ENCODE measurements around the gene BAK1. TPM values are rescaled to one million over a fixed set of nuclear protein-coding genes. Genes with fewer than 3 reads are reported as not detected.

The BAK1 gene
- total and polyA plus RNA-seq, 12 donors = 12.6 to 37.6 (median 18.7) TPM

DNA sequence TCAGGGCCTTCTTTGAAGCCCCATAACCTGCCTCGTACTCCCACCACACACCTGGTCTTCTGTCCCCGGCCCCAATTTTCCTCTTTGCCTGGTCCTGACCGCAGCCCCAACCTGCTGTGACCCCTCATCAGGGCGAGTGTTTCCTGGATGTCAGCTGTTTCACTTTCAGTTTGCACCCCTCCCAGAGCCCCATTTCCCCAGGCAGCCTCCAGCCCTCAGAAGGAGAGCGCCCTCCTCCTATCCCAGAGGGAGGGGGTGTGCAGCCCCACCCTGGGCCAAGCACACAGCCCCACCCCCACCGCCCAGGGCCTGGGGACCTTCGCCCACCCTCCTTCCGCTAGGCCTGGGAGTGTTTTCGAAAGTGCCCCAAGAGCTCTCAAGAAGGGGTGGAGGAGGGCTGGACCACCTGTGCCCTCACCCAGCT lies 1.5 kb downstream of the BAK1 start:
- no peak for ATAC-seq
- no peaks in the 10 kb centered on the region for H3K9me3 ChIP-seq

GRCh38 chr6:33578164-33578563 lies 1.9 kb downstream of the BAK1 start:
- DNase-seq = no peak
- Histone ChIP-seq H3K4me3 (peak overlapping the region in 8 of 10 donors; percentile 15 to 95 (median 89)), H3K27ac (peak overlapping the region in 9 of 10 donors; percentile 78 to 94 (median 89)), H3K4me1 (peaks cover 18 to 39% (median 33%) of the 10 kb centered on the region in 9 donors), H3K9me3 (no peaks in the 10 kb centered on the region), H3K27me3 (no peaks in the 10 kb centered on the region), H3K36me3 (peaks cover 0 to 47% (median 21%) of the 10 kb centered on the region in 9 donors)
- intact Hi-C loops (cut with DNase I) = loop anchor here in 6 of 10 donors (5.0 to 10.0 kb wide), 4 partner anchors 123 to 183 kb away; partner anchors contain the start of genes ZBTB9 (in 4 of the 6), KIFC1 (in 1 of the 6) and SYNGAP1 (in 1 of the 6)
- no peak for ATAC-seq
- TF ChIP-seq, protein P1, sequence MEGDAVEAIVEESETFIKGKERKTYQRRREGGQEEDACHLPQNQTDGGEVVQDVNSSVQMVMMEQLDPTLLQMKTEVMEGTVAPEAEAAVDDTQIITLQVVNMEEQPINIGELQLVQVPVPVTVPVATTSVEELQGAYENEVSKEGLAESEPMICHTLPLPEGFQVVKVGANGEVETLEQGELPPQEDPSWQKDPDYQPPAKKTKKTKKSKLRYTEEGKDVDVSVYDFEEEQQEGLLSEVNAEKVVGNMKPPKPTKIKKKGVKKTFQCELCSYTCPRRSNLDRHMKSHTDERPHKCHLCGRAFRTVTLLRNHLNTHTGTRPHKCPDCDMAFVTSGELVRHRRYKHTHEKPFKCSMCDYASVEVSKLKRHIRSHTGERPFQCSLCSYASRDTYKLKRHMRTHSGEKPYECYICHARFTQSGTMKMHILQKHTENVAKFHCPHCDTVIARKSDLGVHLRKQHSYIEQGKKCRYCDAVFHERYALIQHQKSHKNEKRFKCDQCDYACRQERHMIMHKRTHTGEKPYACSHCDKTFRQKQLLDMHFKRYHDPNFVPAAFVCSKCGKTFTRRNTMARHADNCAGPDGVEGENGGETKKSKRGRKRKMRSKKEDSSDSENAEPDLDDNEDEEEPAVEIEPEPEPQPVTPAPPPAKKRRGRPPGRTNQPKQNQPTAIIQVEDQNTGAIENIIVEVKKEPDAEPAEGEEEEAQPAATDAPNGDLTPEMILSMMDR (IDR thresholded peaks at IDR 0.05) = no peak
- WGBS, 2 donors = 80 to 85% methylated on average over 7 of the region's 7 CpGs

More for the DNA sequence above, 1.5 kb downstream of the BAK1 start:
- TF ChIP-seq, protein P1 (IDR thresholded peaks at IDR 0.05) = no peak
- Histone ChIP-seq H3K27me3 (no peaks in the 10 kb centered on the region), H3K4me3 (peak overlapping the region in 9 of 10 donors; percentile 15 to 95 (median 89)), H3K36me3 (peaks cover 0 to 45% (median 21%) of the 10 kb centered on the region in 9 donors), H3K4me1 (peaks cover 18 to 39% (median 33%) of the 10 kb centered on the region in 9 donors), H3K27ac (peak overlapping the region in 9 of 10 donors; percentile 78 to 94 (median 89))
- WGBS, 2 donors = 65 to 69% methylated on average over 9 of the region's 9 CpGs
- DNase-seq = no peak
- intact Hi-C loops (cut with DNase I) = loop anchor here in 6 of 10 donors (5.0 to 10.0 kb wide), 4 partner anchors 124 to 184 kb away; partner anchors contain the start of genes ZBTB9 (in 4 of the 6), KIFC1 (in 1 of the 6) and SYNGAP1 (in 1 of the 6)

- H3K4me1 ChIP-seq = peaks cover 18 to 39% (median 33%) of the 10 kb centered on the region in 9 donors
- no peak for DNase-seq
- WGBS, 2 donors = 75 to 79% methylated on average over 6 of the region's 6 CpGs
- no peaks in the 10 kb centered on the region for H3K9me3 ChIP-seq
- H3K36me3 ChIP-seq = peaks cover 0 to 47% (median 21%) of the 10 kb centered on the region in 9 donors
- H3K27ac ChIP-seq = peak overlapping the region in 9 of 10 donors; percentile 66 to 94 (median 89)
- TF ChIP-seq, protein P1 (IDR thresholded peaks at IDR 0.05) = no peak
- no peaks in the 10 kb centered on the region for H3K27me3 ChIP-seq
- peak overlapping the region in 3 of 10 donors; percentile 10 to 91 (median 58) for H3K4me3 ChIP-seq
- no peak for ATAC-seq
- intact Hi-C loops (cut with DNase I) = loop anchor here in 6 of 10 donors (5.0 to 10.0 kb wide), 4 partner anchors 123 to 183 kb away; partner anchors contain the start of genes ZBTB9 (in 4 of the 6), KIFC1 (in 1 of the 6) and SYNGAP1 (in 1 of the 6)
Measured at GRCh38 chr6:33577718-33578117, 2.4 kb downstream of the BAK1 start.

GRCh38 chr6:33577106-33577535 lies 3.0 kb downstream of the BAK1 start:
- Histone ChIP-seq H3K4me1 (peaks cover 19 to 39% (median 35%) of the 10 kb centered on the region in 9 donors), H3K36me3 (peaks cover 0 to 47% (median 21%) of the 10 kb centered on the region in 9 donors), H3K9me3 (no peaks in the 10 kb centered on the region), H3K4me3 (peak overlapping the region in 2 of 10 donors; percentile 10), H3K27me3 (no peaks in the 10 kb centered on the region), H3K27ac (peak overlapping the region in 9 of 10 donors; percentile 66 to 94 (median 89))
- DNase-seq = peak; percentile 65 to 67
- TF ChIP-seq, protein P1 (IDR thresholded peaks at IDR 0.05) = no peak
- peak; percentile 16 to 56 (median 44) for ATAC-seq
- intact Hi-C loops (cut with DNase I) = loop anchor here in 6 of 10 donors (5.0 to 10.0 kb wide), 4 partner anchors 122 to 182 kb away; partner anchors contain the start of genes ZBTB9 (in 4 of the 6), KIFC1 (in 1 of the 6) and SYNGAP1 (in 1 of the 6)
- 46 to 59% methylated on average over 9 of the region's 9 CpGs for WGBS, 2 donors

Data from heart right ventricle (tissue), 16 donors.